ENCODE data around the gene PPP1R13B.

GRCh38 chr14:103890052-103890371, 42.6 kb upstream of the PPP1R13B start:
- TF ChIP-seq GATA3 (IDR thresholded peaks at IDR 0.05; ENCODE audit: low read depth, low read length): no peak
- no peak for TF ChIP-seq GATA2 (IDR thresholded peaks at IDR 0.05; ENCODE audit: low read depth, low read length)

Measured in SH-SY5Y (cell line).